ELR (cell line): Measurements from ENCODE around the gene SH3PXD2A.

Experiments
- DNase-seq: peaks from one replicate; pipeline ENCODE4 v3.0.0-alpha.2; 2015; ENCODE audit warnings: low read depth

Gene SH3PXD2A

GRCh38 chr10:103855424-103855823 is at the start of gene SH3PXD2A:
SH3PXD2A (minus strand) TSS chr10:103855576; CDS start chr10:103855266, 310 bp downstream.
- DNase-seq = peak; percentile 58

GRCh38 chr10:103901299-103901698 is 45.9 kb upstream of the SH3PXD2A start:
- DNase-seq = no peak

- DNase-seq = no peak
Observed at GRCh38 chr10:103899312-103899711, 43.9 kb upstream of the SH3PXD2A start.

- DNase-seq = no peak
Observed at GRCh38 chr10:103897241-103897774, 41.9 kb upstream of the SH3PXD2A start.

GRCh38 chr10:103896225-103896624 is 40.8 kb upstream of the SH3PXD2A start:
- peak; percentile 46 for DNase-seq

GRCh38 chr10:103895411-103896186 is 40.2 kb upstream of the SH3PXD2A start:
- peak; percentile 69 for DNase-seq

- DNase-seq = peak; percentile 56
Observed at GRCh38 chr10:103894441-103894864, 39.1 kb upstream of the SH3PXD2A start.

- no peak for DNase-seq
Observed at GRCh38 chr10:103893817-103894216, 38.4 kb upstream of the SH3PXD2A start.

GRCh38 chr10:103892181-103892580 is 36.8 kb upstream of the SH3PXD2A start:
- DNase-seq = no peak

- no peak for DNase-seq
Observed at GRCh38 chr10:103890688-103891087, 35.3 kb upstream of the SH3PXD2A start.

GRCh38 chr10:103890194-103890658 is 34.9 kb upstream of the SH3PXD2A start:
- peak; percentile 76 for DNase-seq

- no peak for DNase-seq
Observed at GRCh38 chr10:103889121-103889720, 33.8 kb upstream of the SH3PXD2A start.

- peak; percentile 91 for DNase-seq
Observed at GRCh38 chr10:103888113-103888841, 32.9 kb upstream of the SH3PXD2A start.

- peak; percentile 47 for DNase-seq
Observed at GRCh38 chr10:103885617-103886016, 30.2 kb upstream of the SH3PXD2A start.

- peak; percentile 76 for DNase-seq
Observed at GRCh38 chr10:103884681-103885139, 29.3 kb upstream of the SH3PXD2A start.

- DNase-seq = no peak
Observed at GRCh38 chr10:103882285-103883007, 27.1 kb upstream of the SH3PXD2A start.

- no peak for DNase-seq
Observed at GRCh38 chr10:103881416-103882284, 26.3 kb upstream of the SH3PXD2A start.

- DNase-seq = no peak
Observed at GRCh38 chr10:103879831-103880230, 24.5 kb upstream of the SH3PXD2A start.

GRCh38 chr10:103879409-103879808 is 24.0 kb upstream of the SH3PXD2A start:
- DNase-seq = no peak

- no peak for DNase-seq
Observed at GRCh38 chr10:103877861-103878260, 22.5 kb upstream of the SH3PXD2A start.

GRCh38 chr10:103876155-103876554 is 20.8 kb upstream of the SH3PXD2A start:
- no peak for DNase-seq
